IPS-20b (cell line): ENCODE data around the gene POC5.
"Not testable (repeated sequence)": the region's sequence is repeated elsewhere in the genome, so short reads cannot be mapped to it uniquely, and the experiment has no call there.

ENCODE experiments used
- H3K27ac ChIP-seq: one replicate; pipeline ENCODE4 v1.5.1; 2013; ENCODE audit warnings: low read length
- H3K27me3 ChIP-seq: 2 replicates; pipeline ENCODE4 v1.6.1; 2013; ENCODE audit warnings: mild to moderate bottlenecking, low read length, inconsistent platforms; ENCODE audit not compliant: insufficient read depth
- H3K36me3 ChIP-seq: 2 replicates; pipeline ENCODE4 v1.6.1; 2013; ENCODE audit warnings: low read depth, mild to moderate bottlenecking, inconsistent platforms, low read length, moderate library complexity; ENCODE audit not compliant: insufficient read depth
- H3K4me1 ChIP-seq: 2 replicates; pipeline ENCODE4 v1.6.1; 2013; ENCODE audit warnings: mild to moderate bottlenecking, control low read depth, inconsistent platforms, low read length, moderate library complexity; ENCODE audit not compliant: insufficient read depth
- H3K4me3 ChIP-seq: 2 replicates; pipeline ENCODE4 v1.5.1; 2013; ENCODE audit warnings: mild to moderate bottlenecking, low read length, inconsistent platforms
- H3K9ac ChIP-seq: 2 replicates; pipeline ENCODE4 v1.6.1; 2013; ENCODE audit warnings: low read depth, mild to moderate bottlenecking, inconsistent platforms, low read length, moderate library complexity
- H3K9me3 ChIP-seq: 2 replicates; pipeline ENCODE4 v1.6.1; 2013; ENCODE audit warnings: mild to moderate bottlenecking, low read depth, low read length, inconsistent platforms; ENCODE audit not compliant: insufficient read depth

POC5 gene, protein sequence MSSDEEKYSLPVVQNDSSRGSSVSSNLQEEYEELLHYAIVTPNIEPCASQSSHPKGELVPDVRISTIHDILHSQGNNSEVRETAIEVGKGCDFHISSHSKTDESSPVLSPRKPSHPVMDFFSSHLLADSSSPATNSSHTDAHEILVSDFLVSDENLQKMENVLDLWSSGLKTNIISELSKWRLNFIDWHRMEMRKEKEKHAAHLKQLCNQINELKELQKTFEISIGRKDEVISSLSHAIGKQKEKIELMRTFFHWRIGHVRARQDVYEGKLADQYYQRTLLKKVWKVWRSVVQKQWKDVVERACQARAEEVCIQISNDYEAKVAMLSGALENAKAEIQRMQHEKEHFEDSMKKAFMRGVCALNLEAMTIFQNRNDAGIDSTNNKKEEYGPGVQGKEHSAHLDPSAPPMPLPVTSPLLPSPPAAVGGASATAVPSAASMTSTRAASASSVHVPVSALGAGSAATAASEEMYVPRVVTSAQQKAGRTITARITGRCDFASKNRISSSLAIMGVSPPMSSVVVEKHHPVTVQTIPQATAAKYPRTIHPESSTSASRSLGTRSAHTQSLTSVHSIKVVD

DNA sequence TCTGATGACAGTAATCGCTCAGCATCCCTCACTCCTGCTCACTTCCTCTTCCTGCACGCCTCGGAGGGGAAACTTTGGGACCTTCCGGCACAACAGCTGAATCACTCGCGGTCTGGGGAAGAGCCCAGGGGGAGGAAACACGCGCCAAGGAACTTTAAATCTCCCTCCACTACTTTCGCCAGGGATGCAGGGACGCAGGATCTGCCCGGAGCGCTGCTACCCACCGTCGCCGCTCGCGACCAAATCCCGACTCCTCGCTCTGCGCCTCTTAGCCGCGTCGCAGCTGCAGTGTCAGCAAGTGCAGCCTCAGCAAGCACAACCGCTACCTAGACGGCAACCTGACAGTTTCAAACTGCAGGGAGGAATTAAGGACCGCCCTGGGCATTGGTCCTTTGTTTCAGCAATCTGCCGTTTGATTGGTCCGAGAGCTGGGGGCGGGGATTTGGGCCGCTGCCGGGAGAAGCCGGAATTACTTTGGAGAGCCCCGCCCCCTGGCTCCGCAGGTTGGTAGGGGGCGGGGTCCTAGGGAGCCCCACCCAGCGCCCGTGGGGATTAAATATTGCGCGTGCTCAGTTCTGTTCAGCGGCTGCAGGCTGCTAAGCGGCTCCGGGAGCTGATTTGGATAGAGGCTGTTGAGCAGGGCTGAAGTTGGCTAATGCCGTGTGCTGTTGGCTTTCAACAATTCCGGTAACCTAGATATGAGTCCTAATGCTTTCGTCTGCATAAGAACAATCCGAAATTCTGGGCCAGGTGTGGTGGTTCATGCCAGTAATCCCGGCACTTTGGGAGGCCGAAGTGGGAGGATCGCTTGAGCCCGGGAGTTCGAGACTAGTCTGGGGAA, at the start of gene POC5:
TSS of gene POC5 (minus strand) at position 356 of the 841 bp plus-strand sequence. CDS start 4,500 bp downstream, outside the sequence.
- H3K9me3 ChIP-seq: no peaks in the 10 kb centered on the region
- H3K4me1 ChIP-seq: peaks cover 2% of the 10 kb centered on the region; the same call in 1 of the 2 replicates
- peaks cover 12% of the 10 kb centered on the region for H3K36me3 ChIP-seq
- H3K4me3 ChIP-seq: peak within 1 kb of the TSS; percentile 96
- H3K27ac ChIP-seq: peak within 1 kb of the TSS; percentile 90
- no peaks in the 10 kb centered on the region for H3K27me3 ChIP-seq
- H3K9ac ChIP-seq: peak within 1 kb of the TSS; percentile 87

DNA sequence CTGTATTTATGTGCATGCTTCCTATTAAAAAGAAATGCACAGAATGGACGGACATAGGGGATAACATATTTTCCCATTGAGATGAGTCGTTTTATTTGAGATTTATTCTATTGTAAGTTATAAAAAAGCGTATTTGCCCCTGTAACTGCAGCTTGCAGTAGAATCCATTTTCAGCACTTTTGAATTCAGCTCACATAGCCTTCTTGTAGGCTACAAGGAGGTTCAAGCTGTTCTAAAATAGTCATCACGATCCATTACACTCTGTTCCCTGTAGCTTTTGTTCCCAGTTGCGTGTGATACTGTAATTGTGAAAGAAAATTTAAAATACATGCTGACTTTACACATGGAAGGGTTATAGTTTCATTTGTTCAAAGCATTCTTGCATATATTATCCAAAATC, 40.9 kb upstream of the POC5 start:
- no peak overlapping the region for H3K9ac ChIP-seq
- H3K9me3 ChIP-seq: no peaks in the 10 kb centered on the region
- no peak overlapping the region for H3K4me3 ChIP-seq
- no peaks in the 10 kb centered on the region for H3K4me1 ChIP-seq
- no peak overlapping the region for H3K27ac ChIP-seq
- no peaks in the 10 kb centered on the region for H3K36me3 ChIP-seq
- H3K27me3 ChIP-seq: no peaks in the 10 kb centered on the region; the same call in 1 of the 2 replicates

DNA sequence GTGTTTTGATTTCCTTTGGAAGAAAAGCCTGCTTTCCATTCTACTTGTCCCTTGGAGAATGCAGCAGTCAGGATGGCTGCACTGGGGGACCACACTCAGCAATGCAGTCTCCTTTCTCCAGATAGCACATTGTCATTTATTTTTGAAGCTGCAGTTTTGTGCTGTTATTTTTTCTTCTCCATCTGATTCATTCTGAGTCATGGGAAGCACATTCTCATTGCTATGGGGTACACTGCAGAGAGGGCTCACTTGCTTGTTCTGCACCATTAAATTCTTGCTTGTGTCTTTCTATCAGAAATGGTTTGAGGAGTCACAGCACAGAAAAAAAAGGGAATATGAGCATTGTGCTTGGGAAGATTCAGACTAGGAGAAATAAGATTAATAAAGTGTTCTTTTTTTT, 39.7 kb upstream of the POC5 start:
- H3K9me3 ChIP-seq: no peaks in the 10 kb centered on the region
- H3K27me3 ChIP-seq: no peaks in the 10 kb centered on the region; the same call in 1 of the 2 replicates
- H3K36me3 ChIP-seq: no peaks in the 10 kb centered on the region
- H3K27ac ChIP-seq: no peak overlapping the region
- H3K4me3 ChIP-seq: no peak overlapping the region
- no peak overlapping the region for H3K9ac ChIP-seq
- no peaks in the 10 kb centered on the region for H3K4me1 ChIP-seq

DNA sequence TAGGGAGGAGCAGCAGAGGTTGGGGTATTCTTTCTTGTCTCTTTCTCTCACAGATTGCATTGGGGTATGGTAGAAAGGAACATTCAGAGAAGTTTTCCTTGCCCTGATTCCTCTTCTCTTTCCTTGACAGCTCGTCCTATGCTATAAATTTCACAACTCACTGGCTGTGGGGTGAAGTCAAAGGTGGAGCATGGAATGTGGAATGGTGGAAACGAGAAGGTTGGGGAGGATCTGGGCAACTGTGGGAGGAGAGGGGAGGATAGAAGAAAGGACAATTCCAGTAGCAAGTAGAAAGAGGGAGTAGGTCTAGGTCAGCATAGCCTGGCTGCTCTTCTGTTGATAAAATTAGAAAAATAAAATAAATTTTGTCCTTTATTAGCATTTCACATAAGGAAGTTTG, 39.0 kb upstream of the POC5 start:
- no peaks in the 10 kb centered on the region for H3K9me3 ChIP-seq
- H3K4me3 ChIP-seq: no peak overlapping the region
- no peak overlapping the region for H3K9ac ChIP-seq
- no peak overlapping the region for H3K27ac ChIP-seq
- no peaks in the 10 kb centered on the region for H3K36me3 ChIP-seq
- no peaks in the 10 kb centered on the region; the same call in 1 of the 2 replicates for H3K27me3 ChIP-seq
- no peaks in the 10 kb centered on the region for H3K4me1 ChIP-seq

DNA sequence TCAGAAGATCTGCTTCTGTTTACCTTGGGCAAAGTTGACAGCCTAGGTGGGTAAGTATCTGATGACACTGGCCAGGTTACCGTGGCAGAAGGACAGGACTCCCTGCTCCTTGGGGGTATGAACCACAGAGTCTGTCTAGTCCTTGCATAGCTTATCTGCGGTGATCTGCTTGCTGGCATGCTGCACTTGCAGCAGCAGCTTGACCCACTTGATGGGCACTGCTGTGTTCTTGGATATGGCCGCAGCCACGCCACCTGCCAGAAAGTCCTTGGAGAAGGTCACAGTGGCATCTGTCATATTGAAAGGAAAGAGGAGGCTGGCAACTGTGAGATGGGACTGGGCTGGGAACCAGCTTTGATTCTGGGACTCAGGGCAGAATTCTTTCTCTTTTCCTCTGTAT, 35.9 kb upstream of the POC5 start:
- H3K4me1 ChIP-seq: no peaks in the 10 kb centered on the region
- no peak overlapping the region for H3K4me3 ChIP-seq
- no peak overlapping the region for H3K9ac ChIP-seq

DNA sequence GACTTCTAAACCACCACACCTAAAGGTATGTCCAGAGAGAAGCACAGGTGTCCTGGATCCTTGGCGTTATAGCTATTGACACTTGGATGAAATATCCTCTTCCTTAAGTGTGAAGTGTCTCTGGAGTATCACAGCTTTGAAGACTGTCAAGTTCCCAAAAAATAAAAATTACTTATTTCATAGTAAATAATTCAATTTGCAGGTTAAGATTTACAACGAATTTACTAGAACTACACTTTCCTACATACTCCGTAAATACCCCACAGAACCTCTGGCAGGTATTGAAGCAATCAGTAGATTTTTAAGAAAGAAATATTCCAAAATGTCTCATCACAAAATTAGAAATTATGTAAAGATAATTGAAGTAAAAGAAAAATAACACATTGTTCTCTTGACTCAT, 27.1 kb upstream of the POC5 start:
- no peak overlapping the region for H3K9ac ChIP-seq
- H3K9me3 ChIP-seq: no peaks in the 10 kb centered on the region
- H3K27ac ChIP-seq: no peak overlapping the region
- H3K36me3 ChIP-seq: no peaks in the 10 kb centered on the region
- no peaks in the 10 kb centered on the region for H3K27me3 ChIP-seq
- H3K4me1 ChIP-seq: no peaks in the 10 kb centered on the region
- H3K4me3 ChIP-seq: no peak overlapping the region

More for the DNA sequence above, 35.9 kb upstream of the POC5 start:
- no peaks in the 10 kb centered on the region for H3K36me3 ChIP-seq
- H3K9me3 ChIP-seq: no peaks in the 10 kb centered on the region
- no peak overlapping the region for H3K27ac ChIP-seq
- no peaks in the 10 kb centered on the region for H3K27me3 ChIP-seq

DNA sequence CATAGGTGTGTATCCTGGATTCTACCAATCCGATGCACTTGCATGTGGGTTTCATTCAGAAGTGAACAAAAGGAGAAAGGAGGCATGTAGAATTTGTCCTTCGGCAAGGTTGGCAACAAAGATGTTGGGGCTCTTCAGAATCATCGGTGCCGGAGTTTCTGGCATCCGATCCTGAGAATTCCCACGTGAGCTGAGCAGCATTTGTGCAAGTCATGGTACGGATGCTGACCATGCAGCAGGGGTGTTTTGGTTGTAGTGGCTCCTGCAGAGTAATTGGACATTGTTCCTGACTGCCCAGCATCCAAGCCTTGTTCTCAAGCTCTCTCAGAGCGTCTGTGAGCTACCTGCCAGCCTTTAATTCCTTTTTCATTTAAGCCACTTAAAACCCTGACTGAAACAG, 19.0 kb upstream of the POC5 start:
- Histone ChIP-seq H3K4me1 (no peaks in the 10 kb centered on the region), H3K27ac (no peak overlapping the region), H3K27me3 (no peaks in the 10 kb centered on the region), H3K4me3 (no peak overlapping the region), H3K9ac (no peak overlapping the region), H3K9me3 (no peaks in the 10 kb centered on the region), H3K36me3 (no peaks in the 10 kb centered on the region)

DNA sequence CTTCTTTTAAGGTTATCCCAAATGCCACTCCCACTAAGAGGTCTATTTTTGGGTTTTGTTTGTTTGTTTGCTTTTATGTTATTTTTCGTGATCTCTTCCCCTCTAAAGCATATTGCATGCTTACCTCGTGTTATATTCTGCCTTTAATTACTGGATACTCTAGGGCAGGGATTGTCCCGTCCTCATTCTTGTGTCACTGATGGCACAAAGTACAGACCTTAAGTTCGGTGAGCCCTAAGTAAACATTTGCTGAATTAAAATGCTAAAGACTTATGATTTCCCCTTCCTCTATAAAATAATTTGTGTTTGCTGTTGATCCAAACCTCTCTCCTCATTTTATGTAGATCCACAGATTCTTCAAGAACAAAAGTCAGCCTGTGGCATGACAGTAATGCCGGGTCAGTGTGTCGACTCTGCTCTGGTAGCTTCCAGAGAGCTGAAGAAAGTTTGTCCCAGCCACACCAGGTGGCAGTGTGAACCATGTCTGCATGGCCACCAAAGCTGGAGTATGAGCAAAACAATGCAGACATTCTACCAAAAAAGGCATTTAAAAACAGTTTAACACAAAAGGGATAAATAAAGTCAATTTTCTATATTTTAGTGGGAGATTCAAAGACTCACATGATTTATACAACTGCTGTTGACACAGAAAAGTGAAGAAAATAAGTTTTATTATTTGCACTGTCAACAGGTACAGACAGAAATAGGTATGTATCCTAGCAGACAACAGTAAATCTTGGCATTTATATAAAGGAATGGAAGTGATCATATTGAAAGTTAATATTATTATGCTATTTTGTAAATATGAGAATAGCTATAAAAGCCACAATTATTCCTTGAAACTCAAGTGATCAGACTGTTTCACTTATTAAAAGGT, 17.9 kb upstream of the POC5 start:
- H3K4me1 ChIP-seq: no peaks in the 10 kb centered on the region
- H3K9me3 ChIP-seq: no peaks in the 10 kb centered on the region
- H3K36me3 ChIP-seq: no peaks in the 10 kb centered on the region
- no peak overlapping the region for H3K4me3 ChIP-seq
- H3K9ac ChIP-seq: no peak overlapping the region
- no peaks in the 10 kb centered on the region for H3K27me3 ChIP-seq
- no peak overlapping the region for H3K27ac ChIP-seq

DNA sequence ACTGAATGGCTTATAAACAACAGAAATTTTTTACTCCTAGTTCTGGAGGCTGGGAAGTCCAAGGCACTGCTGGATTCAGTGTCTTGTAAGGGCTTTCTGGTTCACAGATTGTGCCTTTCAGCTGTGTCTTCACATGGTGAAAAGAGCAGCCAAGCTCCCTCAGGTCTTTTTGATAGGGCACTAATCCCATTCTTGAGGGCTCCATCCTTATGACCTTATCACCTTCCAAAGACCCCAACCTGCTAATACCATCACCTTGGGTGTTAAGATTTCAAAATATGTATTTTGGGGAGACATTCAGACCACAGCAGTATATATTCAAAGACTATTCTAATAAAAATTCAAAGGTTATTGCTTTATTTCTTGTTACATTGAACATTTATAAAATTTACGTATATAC, 16.5 kb upstream of the POC5 start:
- H3K4me1 ChIP-seq: no peaks in the 10 kb centered on the region
- H3K9ac ChIP-seq: no peak overlapping the region
- no peaks in the 10 kb centered on the region for H3K27me3 ChIP-seq
- H3K36me3 ChIP-seq: no peaks in the 10 kb centered on the region
- H3K9me3 ChIP-seq: no peaks in the 10 kb centered on the region
- H3K4me3 ChIP-seq: no peak overlapping the region
- no peak overlapping the region for H3K27ac ChIP-seq

DNA sequence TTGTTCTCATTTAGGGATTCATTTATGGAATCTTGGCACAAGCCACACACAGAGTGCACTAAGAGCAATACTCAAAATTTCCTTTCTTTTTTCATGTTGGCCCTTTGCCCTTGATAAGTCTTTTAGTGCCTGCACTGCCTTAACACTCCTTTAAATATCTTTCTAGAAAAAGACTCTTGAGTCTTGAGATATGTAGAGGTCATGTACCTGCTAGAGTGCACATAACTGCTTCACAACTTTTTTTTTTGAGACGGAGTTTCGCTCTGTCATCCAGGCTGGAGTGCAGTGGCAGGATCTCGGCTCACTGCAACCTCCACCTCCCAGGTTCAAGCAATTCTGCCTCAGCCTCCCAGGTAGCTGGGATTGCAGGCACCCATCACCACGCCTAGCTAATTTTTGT, 14.3 kb upstream of the POC5 start:
- H3K4me3 ChIP-seq, H3K36me3 ChIP-seq, H3K27ac ChIP-seq, H3K9me3 ChIP-seq, H3K4me1 ChIP-seq, H3K9ac ChIP-seq, H3K27me3 ChIP-seq: not testable (repeated sequence)

DNA sequence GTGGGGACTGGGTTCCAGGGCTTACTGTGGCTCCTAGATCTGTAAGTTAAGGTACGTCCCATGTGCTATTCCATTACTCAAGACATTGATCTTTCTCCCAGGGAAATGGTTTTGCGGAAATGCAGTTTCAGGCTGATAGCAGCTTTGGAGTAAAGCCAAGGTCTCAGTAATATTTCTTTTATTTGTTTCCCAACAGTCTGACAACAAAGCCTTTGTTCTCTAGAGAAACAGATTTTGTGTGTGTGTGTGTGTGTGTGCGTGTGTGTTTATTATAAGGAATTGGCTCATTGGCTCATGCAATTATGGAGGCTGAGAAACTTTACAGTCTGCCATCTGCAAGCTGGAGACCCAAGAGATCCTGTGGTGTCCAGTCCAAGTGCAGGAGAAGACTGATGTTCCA, 12.1 kb upstream of the POC5 start:
- Histone ChIP-seq H3K4me1 (no peaks in the 10 kb centered on the region), H3K27me3 (no peaks in the 10 kb centered on the region), H3K9ac (no peak overlapping the region), H3K9me3 (no peaks in the 10 kb centered on the region), H3K4me3 (no peak overlapping the region), H3K27ac (no peak overlapping the region), H3K36me3 (no peaks in the 10 kb centered on the region)
